ENCODE results near the gene FZD4. TPM values are rescaled to one million over a fixed set of nuclear protein-coding genes. Genes with fewer than 3 reads are reported as not detected.

The FZD4 gene
- total RNA-seq, 1 donor from 2014 or later = 57.4 TPM

DNA sequence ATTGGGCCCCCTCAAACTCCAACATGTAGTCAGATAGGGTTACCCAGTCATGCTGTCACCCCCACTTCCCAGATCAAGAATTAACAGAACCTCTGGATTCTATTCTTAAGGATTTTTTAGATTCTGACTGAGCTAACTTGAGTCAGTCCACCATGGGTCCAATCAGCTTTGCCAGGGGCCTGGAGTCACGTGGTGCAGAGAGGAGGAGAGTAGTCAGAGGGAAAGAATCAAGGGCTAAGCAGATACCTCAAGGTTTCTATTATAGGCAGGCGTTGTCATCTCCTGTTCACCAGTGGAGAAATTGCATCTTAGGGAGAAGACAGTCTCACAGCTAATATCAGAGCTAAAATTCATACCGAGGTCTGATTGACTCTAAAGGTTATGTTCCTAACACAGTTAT lies 28.2 kb downstream of the FZD4 start:
- TF ChIP-seq, protein P1, sequence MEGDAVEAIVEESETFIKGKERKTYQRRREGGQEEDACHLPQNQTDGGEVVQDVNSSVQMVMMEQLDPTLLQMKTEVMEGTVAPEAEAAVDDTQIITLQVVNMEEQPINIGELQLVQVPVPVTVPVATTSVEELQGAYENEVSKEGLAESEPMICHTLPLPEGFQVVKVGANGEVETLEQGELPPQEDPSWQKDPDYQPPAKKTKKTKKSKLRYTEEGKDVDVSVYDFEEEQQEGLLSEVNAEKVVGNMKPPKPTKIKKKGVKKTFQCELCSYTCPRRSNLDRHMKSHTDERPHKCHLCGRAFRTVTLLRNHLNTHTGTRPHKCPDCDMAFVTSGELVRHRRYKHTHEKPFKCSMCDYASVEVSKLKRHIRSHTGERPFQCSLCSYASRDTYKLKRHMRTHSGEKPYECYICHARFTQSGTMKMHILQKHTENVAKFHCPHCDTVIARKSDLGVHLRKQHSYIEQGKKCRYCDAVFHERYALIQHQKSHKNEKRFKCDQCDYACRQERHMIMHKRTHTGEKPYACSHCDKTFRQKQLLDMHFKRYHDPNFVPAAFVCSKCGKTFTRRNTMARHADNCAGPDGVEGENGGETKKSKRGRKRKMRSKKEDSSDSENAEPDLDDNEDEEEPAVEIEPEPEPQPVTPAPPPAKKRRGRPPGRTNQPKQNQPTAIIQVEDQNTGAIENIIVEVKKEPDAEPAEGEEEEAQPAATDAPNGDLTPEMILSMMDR (IDR thresholded peaks at IDR 0.05) = no peak
- DNase-seq (no peak), ATAC-seq (no peak)
- Histone ChIP-seq H3K27me3 (no peaks in the 10 kb centered on the region), H3K36me3 (no peaks in the 10 kb centered on the region), H3K27ac (no peak overlapping the region), H3K9me3 (no peaks in the 10 kb centered on the region), H3K4me3 (no peak overlapping the region), H3K4me1 (peaks cover 14% of the 10 kb centered on the region)
- intact Hi-C loops (cut with DNase I) = loop anchor here (10.0 kb wide), 1 partner anchor 62 kb away; no protein-coding TSS in a partner anchor

DNA sequence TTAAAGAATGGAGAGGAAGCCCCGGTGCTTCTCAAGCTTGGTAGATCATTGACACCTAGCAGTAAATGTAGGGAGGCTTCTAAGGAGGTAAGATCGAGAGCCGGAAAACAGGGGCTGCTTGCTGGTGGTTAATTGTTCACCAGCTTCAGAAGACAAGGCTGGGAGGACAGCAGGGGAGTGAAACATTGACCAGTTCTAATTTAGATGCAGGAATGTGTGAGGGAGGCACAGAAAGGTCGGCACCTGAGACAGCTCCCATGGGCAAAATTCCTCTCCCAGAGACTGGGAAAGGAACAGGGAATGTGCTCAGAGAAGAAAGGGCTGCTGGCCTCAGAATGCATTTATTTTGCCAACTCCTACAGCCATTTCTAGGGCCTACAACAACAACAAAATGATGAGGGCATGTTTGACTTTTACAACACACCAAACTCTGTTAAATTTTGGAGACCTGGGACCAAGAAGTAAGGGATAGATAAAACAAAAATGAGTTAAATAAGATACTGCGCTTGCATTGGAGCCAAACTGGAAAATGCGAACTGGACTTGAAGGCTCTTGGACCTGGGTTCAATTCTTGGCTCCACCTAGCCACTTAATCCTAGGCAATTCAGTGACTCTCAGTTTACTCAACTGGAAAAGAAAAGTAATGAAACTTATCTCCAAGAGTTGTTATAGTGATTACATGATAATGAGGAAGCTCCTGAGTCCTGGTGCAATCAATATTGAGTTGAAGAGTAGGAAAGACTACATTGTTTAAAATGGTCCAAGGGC lies 31.0 kb downstream of the FZD4 start:
- no peak for ATAC-seq
- no peaks in the 10 kb centered on the region for H3K9me3 ChIP-seq
- TF ChIP-seq, protein P1 (IDR thresholded peaks at IDR 0.05) = no peak
- H3K27ac ChIP-seq = peak overlapping the region; percentile 12
- intact Hi-C loops (cut with DNase I) = loop anchor here (10.0 kb wide), 1 partner anchor 59 kb away; no protein-coding TSS in a partner anchor
- no peak overlapping the region for H3K4me3 ChIP-seq
- no peak for DNase-seq
- H3K36me3 ChIP-seq = no peaks in the 10 kb centered on the region
- H3K4me1 ChIP-seq = peaks cover 9% of the 10 kb centered on the region
- no peaks in the 10 kb centered on the region for H3K27me3 ChIP-seq

DNA sequence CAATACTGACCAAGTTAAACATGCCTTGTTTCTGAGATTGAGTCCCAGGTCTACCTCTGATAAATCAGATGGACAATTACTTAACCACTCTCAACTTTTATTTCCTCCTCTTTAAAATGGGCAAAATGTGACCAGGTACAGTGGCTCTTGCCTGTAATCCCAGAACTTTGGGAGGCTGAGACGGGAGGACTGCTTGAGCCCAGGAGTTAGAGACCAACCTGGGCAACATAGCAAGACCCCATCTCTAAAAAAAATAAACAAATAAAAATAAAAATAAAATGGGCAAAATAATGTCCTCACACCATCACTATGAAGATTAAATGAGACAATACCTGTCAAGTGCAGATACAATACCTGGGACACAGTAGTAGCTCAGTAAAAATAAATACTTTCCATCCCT lies 33.0 kb downstream of the FZD4 start:
- H3K9me3 ChIP-seq = no peaks in the 10 kb centered on the region
- intact Hi-C loops (cut with DNase I) = loop anchor here (10.0 kb wide), 1 partner anchor 57 kb away; no protein-coding TSS in a partner anchor
- H3K4me1 ChIP-seq = peaks cover 9% of the 10 kb centered on the region

DNA sequence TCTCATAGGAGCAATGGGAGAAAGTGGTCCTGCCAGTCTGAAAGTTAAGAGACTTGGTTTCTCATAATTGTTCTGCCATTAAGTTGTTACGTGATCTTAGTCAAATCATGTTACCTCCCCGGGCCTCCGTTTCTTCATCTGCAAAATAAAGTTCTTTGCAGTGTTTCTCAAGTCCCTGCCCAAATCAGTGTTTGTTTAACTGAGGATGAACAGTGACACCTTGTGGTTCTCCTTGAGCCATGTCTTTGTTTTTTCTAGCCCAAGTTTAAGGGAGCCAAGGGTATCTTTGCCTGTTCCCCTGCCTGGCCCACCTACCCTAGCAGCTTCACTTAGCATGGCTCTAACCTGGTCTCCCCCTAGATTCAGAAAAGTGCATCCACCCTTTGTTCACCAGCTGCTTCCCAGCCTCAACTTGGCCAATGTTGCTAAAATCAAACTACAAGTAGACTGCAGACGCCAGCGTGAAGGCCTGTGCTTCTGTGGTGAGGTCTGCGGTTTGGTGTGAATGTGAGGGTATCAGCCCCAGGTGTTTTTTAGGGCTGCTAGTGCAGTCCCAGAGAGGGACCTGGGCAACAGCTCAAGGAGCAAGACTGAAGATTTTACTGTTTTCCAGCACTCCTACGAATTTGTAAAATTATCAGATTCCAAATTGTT lies 35.5 kb downstream of the FZD4 start:
- DNase-seq = no peak
- no peaks in the 10 kb centered on the region for H3K36me3 ChIP-seq
- peaks cover 9% of the 10 kb centered on the region for H3K4me1 ChIP-seq
- no peaks in the 10 kb centered on the region for H3K9me3 ChIP-seq
- TF ChIP-seq, protein P1 (IDR thresholded peaks at IDR 0.05) = peak; percentile 66
- H3K4me3 ChIP-seq = no peak overlapping the region
- H3K27ac ChIP-seq = peak overlapping the region; percentile 33
- intact Hi-C loops (cut with DNase I) = loop anchor here (10.0 kb wide), 1 partner anchor 55 kb away; no protein-coding TSS in a partner anchor
- H3K27me3 ChIP-seq = no peaks in the 10 kb centered on the region
- peak; percentile 71 for ATAC-seq

More for the DNA sequence above, 33.0 kb downstream of the FZD4 start:
- TF ChIP-seq, protein P1 (IDR thresholded peaks at IDR 0.05) = no peak
- DNase-seq (no peak), ATAC-seq (no peak)
- Histone ChIP-seq H3K4me3 (no peak overlapping the region), H3K36me3 (no peaks in the 10 kb centered on the region), H3K27me3 (no peaks in the 10 kb centered on the region), H3K27ac (no peak overlapping the region)

DNA sequence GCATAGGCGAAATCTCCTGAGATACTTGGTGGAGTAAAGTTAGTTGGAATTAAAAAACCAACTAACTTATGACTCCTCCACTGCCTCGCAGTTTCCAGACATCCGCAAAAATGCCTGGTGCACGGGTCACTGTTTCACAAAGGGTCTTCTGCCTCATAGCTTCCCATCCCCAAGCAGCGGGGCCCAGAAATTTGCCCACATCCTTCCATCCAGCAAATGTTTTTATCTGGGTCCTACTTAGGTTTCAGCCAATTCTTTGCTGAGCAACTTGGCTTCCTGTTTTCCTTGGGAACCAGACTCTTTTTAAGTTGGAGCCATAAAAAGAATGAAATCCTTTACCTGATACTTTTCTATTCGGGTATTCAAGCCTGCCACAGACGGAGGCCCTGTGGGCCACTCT lies 36.2 kb downstream of the FZD4 start:
- Histone ChIP-seq H3K27me3 (no peaks in the 10 kb centered on the region), H3K4me1 (peaks cover 8% of the 10 kb centered on the region), H3K36me3 (no peaks in the 10 kb centered on the region), H3K27ac (peak overlapping the region; percentile 33), H3K9me3 (no peaks in the 10 kb centered on the region), H3K4me3 (no peak overlapping the region)
- DNase-seq (no peak), ATAC-seq (no peak)
- TF ChIP-seq, protein P1 (IDR thresholded peaks at IDR 0.05) = no peak
- intact Hi-C loops (cut with DNase I) = no loop called here
